Activated CD8-positive, alpha-beta memory T cell treated with anti-CD3 and anti-CD28 coated beads, Interleukin-2, amount 50 U/mL, for 4 hours (primary cell): ENCODE measurements around the gene FAM163A.
"Not testable (repeated sequence)": the region's sequence is repeated elsewhere in the genome, so short reads cannot be mapped to it uniquely, and the experiment has no call there.

Experiments used
- DNase-seq: peaks from one replicate; pipeline ENCODE4 v3.0.0-alpha.2; 2020

FAM163A gene

GRCh38 chr1:179817056-179817455, 74.0 kb downstream of the FAM163A start:
- DNase-seq: no peak

- no peak for DNase-seq
Measured at GRCh38 chr1:179817789-179818188, 74.7 kb downstream of the FAM163A start.

- DNase-seq: no peak
Measured at GRCh38 chr1:179818260-179818659, 75.2 kb downstream of the FAM163A start.

GRCh38 chr1:179818743-179819173, 75.7 kb downstream of the FAM163A start:
- no peak for DNase-seq

- no peak for DNase-seq
Measured at GRCh38 chr1:179820226-179820970, 77.3 kb downstream of the FAM163A start.

GRCh38 chr1:179821524-179821923, 78.4 kb downstream of the FAM163A start:
- DNase-seq: no peak

- DNase-seq: no peak
Measured at GRCh38 chr1:179822065-179822464, 79.0 kb downstream of the FAM163A start.

GRCh38 chr1:179823693-179824092, 80.6 kb downstream of the FAM163A start:
- DNase-seq: no peak

GRCh38 chr1:179824265-179824664, 81.2 kb downstream of the FAM163A start:
- no peak for DNase-seq

- no peak for DNase-seq
Measured at GRCh38 chr1:179825206-179825605, 82.1 kb downstream of the FAM163A start.

GRCh38 chr1:179825798-179826460, 82.8 kb downstream of the FAM163A start:
- DNase-seq: no peak

- DNase-seq: no peak
Measured at GRCh38 chr1:179826626-179827280, 83.7 kb downstream of the FAM163A start.

GRCh38 chr1:179828554-179829110, 85.5 kb downstream of the FAM163A start:
- no peak for DNase-seq

- no peak for DNase-seq
Measured at GRCh38 chr1:179831225-179831624, 88.1 kb downstream of the FAM163A start.

GRCh38 chr1:179831852-179832699, 89.0 kb downstream of the FAM163A start:
- no peak for DNase-seq

- DNase-seq: not testable (repeated sequence)
Measured at GRCh38 chr1:179836686-179837445, 93.8 kb downstream of the FAM163A start.

- DNase-seq: no peak
Measured at GRCh38 chr1:179840107-179840506, 97.0 kb downstream of the FAM163A start.

GRCh38 chr1:179848233-179848632, 105.1 kb downstream of the FAM163A start:
- no peak for DNase-seq

GRCh38 chr1:179853102-179853501, 110.0 kb downstream of the FAM163A start:
- DNase-seq: no peak

- not testable (repeated sequence) for DNase-seq
Measured at GRCh38 chr1:179855831-179856230, 112.7 kb downstream of the FAM163A start.

- DNase-seq: no peak
Measured at GRCh38 chr1:179856296-179856695, 113.2 kb downstream of the FAM163A start.

GRCh38 chr1:179857009-179857408, 113.9 kb downstream of the FAM163A start:
- no peak for DNase-seq
